Hindlimb muscle (tissue), 1 donor: ENCODE measurements around the gene LRRC40. TPM values are rescaled to one million over a fixed set of nuclear protein-coding genes. Genes with fewer than 3 reads are reported as not detected.

Experiments
- DNase-seq: peaks from one replicate; pipeline ENCODE4 v3.0.0-alpha.2; 2013
- polyA plus RNA-seq: library from polyadenylated mRNA; unstranded; fragments of 120-200 nt; gene quantifications from one replicate; pipeline ENCODE4 v1.2.1, GENCODE V29; 2013; ENCODE audit not compliant: insufficient read length

Gene LRRC40
- polyA plus RNA-seq, 1 donor, result 14.8 TPM

- DNase-seq, result no peak
Measured at GRCh38 chr1:70115315-70115714, 90.1 kb downstream of the LRRC40 start.

- DNase-seq, result no peak
Measured at GRCh38 chr1:70112838-70113237, 92.5 kb downstream of the LRRC40 start.

- DNase-seq, result no peak
Measured at GRCh38 chr1:70109241-70109640, 96.1 kb downstream of the LRRC40 start.

GRCh38 chr1:70103770-70104169 lies 101.6 kb downstream of the LRRC40 start:
- DNase-seq, result no peak

- DNase-seq, result no peak
Measured at GRCh38 chr1:70101774-70102173, 103.6 kb downstream of the LRRC40 start.

- peak; percentile 40 for DNase-seq
Measured at GRCh38 chr1:70101231-70101630, 104.1 kb downstream of the LRRC40 start.

Other genes with a start within 250 kb of the LRRC40 start
- 192 TPM for gene SRSF11, start 15.8 kb upstream of the LRRC40 start, polyA plus RNA-seq
- gene ANKRD13C, start 149.1 kb upstream of the LRRC40 start, polyA plus RNA-seq, result 15.0 TPM
- 2.5 TPM for gene CTH, start 205.7 kb upstream of the LRRC40 start, polyA plus RNA-seq